K562 (cell line): ENCODE data around the gene PARK7. TPM values are rescaled to one million over a fixed set of nuclear protein-coding genes. Genes with fewer than 3 reads are reported as not detected.
A peak's percentile ranks its signal among the peaks of the same experiment; 100 is the strongest.

Experiments
- CREM ChIP-seq: IDR thresholded peaks from 2 replicates; pipeline ENCODE4 v1.6.1; 2014; ENCODE audit warnings: antibody characterized with exemption, low read depth
- KDM1A ChIP-seq, 2 experiments: fragments of 450-650 bp; IDR thresholded peaks; 2 replicates each; pipeline ENCODE4 v1.6.1; 2016; ENCODE audit warnings: mild to moderate bottlenecking in 2 of 2
- NFXL1 ChIP-seq: fragments of 450-650 bp; formaldehyde crosslinking; IDR thresholded peaks from 2 replicates; pipeline ENCODE4 v1.4.0; 2021; ENCODE audit warnings: mild to moderate bottlenecking
- NR2F6 ChIP-seq: fragments of 450-650 bp; formaldehyde crosslinking; IDR thresholded peaks from 2 replicates; pipeline ENCODE4 v1.4.0; 2020; ENCODE audit warnings: mild to moderate bottlenecking
- PRDM10 ChIP-seq: fragments of 450-650 bp; IDR thresholded peaks from 2 replicates; pipeline ENCODE4 v1.6.1; 2018; ENCODE audit not compliant: partially characterized antibody
- SIN3A ChIP-seq, 2 experiments: fragments of 150-350 bp in 1 of 2; IDR thresholded peaks; 2 replicates each; pipeline ENCODE4 v1.6.1; 2011 to 2016; ENCODE audit warnings: borderline replicate concordance in 2 of 2, low read depth in 2 of 2, low read length in 2 of 2, mild to moderate bottlenecking in 2 of 2, moderate library complexity in 2 of 2; ENCODE audit not compliant: control insufficient read depth in 1 of 2
- YY1 ChIP-seq, 3 experiments: IDR thresholded peaks; 2 replicates each; pipeline ENCODE4 v1.6.1; 2011; ENCODE audit warnings: low read length in 2 of 3, mild to moderate bottlenecking in 2 of 3, moderate library complexity in 2 of 3, borderline replicate concordance in 1 of 3, control low read depth in 1 of 3, low read depth in 1 of 3; ENCODE audit not compliant: insufficient read depth in 3 of 3, insufficient replicate concordance in 2 of 3, control insufficient read depth in 1 of 3, insufficient read length in 1 of 3; ENCODE audit errors: extremely low read depth in 1 of 3
- ZNF436 ChIP-seq: fragments of 250-450, 450-650 bp; sonication (Bioruptor Pico); formaldehyde crosslinking; IDR thresholded peaks from 2 replicates; pipeline ENCODE4 v1.7.0; 2020; ENCODE audit warnings: mild to moderate bottlenecking
- polyA plus RNA-seq, 8 experiments: library from polyadenylated mRNA; depleted of rRNA in 4 of 8; stranded (reverse) in 5 of 8; unstranded in 3 of 8; fragments of >200 nt; fragmentation: Nextera tagmentation in 2 of 8; fragmentation: Illumina TruSeq in 1 of 8; extraction: Ambion mirVana in 2 of 8; extraction: Trizol in 1 of 8; gene quantifications; 2 replicates each; pipeline versions ENCODE4 v1.2.1 to v1.2.3, GENCODE V29; 2011 to 2014; ENCODE audit warnings: inconsistent platforms in 1 of 8, missing spikeins in 1 of 8
- total RNA-seq, 7 experiments: library from RNA; depleted of rRNA in 6 of 7; stranded (reverse); fragments of >200 nt in 6 of 7; fragmentation: Illumina TruSeq in 2 of 7; extraction: Trizol in 2 of 7; gene quantifications; 2 replicates each; pipeline versions ENCODE4 v1.2.1 to v1.2.3, GENCODE V29; 2011 to 2021; ENCODE audit warnings: low replicate concordance in 1 of 7
- TF ChIP-seq, protein P1 (sequence below), 2 experiments: fragments of 150-350 bp in 1 of 2; IDR thresholded peaks; 2 replicates each; pipeline ENCODE4 v1.6.1; 2012 to 2016; ENCODE audit warnings: low read depth in 2 of 2, low read length in 2 of 2, mild to moderate bottlenecking in 1 of 2, moderate library complexity in 1 of 2
- TF ChIP-seq, protein P2 (sequence below): sonication (generic); formaldehyde crosslinking; IDR thresholded peaks from 2 replicates; pipeline ENCODE4 v1.8.0; 2023; ENCODE audit warnings: mild to moderate bottlenecking, missing genetic modification reagents

The PARK7 gene
- total and polyA plus RNA-seq, 9 of the 15 experiments (the other 6 are each of a cell fraction or from before 2014, with no cell fraction given) = 374 to 1,298 (median 484) TPM

- peak; percentile 33 for TF ChIP-seq PRDM10
- no peak for TF ChIP-seq NFXL1 (CRISPR knock-in tag)
- TF ChIP-seq, protein P1, sequence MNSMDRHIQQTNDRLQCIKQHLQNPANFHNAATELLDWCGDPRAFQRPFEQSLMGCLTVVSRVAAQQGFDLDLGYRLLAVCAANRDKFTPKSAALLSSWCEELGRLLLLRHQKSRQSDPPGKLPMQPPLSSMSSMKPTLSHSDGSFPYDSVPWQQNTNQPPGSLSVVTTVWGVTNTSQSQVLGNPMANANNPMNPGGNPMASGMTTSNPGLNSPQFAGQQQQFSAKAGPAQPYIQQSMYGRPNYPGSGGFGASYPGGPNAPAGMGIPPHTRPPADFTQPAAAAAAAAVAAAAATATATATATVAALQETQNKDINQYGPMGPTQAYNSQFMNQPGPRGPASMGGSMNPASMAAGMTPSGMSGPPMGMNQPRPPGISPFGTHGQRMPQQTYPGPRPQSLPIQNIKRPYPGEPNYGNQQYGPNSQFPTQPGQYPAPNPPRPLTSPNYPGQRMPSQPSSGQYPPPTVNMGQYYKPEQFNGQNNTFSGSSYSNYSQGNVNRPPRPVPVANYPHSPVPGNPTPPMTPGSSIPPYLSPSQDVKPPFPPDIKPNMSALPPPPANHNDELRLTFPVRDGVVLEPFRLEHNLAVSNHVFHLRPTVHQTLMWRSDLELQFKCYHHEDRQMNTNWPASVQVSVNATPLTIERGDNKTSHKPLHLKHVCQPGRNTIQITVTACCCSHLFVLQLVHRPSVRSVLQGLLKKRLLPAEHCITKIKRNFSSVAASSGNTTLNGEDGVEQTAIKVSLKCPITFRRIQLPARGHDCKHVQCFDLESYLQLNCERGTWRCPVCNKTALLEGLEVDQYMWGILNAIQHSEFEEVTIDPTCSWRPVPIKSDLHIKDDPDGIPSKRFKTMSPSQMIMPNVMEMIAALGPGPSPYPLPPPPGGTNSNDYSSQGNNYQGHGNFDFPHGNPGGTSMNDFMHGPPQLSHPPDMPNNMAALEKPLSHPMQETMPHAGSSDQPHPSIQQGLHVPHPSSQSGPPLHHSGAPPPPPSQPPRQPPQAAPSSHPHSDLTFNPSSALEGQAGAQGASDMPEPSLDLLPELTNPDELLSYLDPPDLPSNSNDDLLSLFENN (IDR thresholded peaks at IDR 0.05; ENCODE audit: low read depth in 2 of 2, low read length in 2 of 2) = no peak
- peak in 1 of 2 experiments; percentile 12; a peak in 1 of 4 replicates for TF ChIP-seq SIN3A (IDR thresholded peaks at IDR 0.05; ENCODE audit: borderline replicate concordance in 2 of 2, control insufficient read depth in 1 of 2, low read depth in 2 of 2, low read length in 2 of 2)
- TF ChIP-seq YY1 (IDR thresholded peaks at IDR 0.05; ENCODE audit: borderline replicate concordance in 1 of 3, control insufficient read depth in 1 of 3, extremely low read depth in 1 of 3, insufficient read depth in 3 of 3, insufficient read length in 1 of 3, insufficient replicate concordance in 2 of 3, low read depth in 1 of 3, low read length in 2 of 3) = peak in 1 of 3 experiments; percentile 20
- TF ChIP-seq ZNF436 = no peak
- TF ChIP-seq, protein P2, sequence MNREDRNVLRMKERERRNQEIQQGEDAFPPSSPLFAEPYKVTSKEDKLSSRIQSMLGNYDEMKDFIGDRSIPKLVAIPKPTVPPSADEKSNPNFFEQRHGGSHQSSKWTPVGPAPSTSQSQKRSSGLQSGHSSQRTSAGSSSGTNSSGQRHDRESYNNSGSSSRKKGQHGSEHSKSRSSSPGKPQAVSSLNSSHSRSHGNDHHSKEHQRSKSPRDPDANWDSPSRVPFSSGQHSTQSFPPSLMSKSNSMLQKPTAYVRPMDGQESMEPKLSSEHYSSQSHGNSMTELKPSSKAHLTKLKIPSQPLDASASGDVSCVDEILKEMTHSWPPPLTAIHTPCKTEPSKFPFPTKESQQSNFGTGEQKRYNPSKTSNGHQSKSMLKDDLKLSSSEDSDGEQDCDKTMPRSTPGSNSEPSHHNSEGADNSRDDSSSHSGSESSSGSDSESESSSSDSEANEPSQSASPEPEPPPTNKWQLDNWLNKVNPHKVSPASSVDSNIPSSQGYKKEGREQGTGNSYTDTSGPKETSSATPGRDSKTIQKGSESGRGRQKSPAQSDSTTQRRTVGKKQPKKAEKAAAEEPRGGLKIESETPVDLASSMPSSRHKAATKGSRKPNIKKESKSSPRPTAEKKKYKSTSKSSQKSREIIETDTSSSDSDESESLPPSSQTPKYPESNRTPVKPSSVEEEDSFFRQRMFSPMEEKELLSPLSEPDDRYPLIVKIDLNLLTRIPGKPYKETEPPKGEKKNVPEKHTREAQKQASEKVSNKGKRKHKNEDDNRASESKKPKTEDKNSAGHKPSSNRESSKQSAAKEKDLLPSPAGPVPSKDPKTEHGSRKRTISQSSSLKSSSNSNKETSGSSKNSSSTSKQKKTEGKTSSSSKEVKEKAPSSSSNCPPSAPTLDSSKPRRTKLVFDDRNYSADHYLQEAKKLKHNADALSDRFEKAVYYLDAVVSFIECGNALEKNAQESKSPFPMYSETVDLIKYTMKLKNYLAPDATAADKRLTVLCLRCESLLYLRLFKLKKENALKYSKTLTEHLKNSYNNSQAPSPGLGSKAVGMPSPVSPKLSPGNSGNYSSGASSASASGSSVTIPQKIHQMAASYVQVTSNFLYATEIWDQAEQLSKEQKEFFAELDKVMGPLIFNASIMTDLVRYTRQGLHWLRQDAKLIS (CRISPR knock-in tag) = peak; percentile 20; the same call in 1 of the 2 replicates
- no peak for TF ChIP-seq NR2F6
- peak; percentile 97 for TF ChIP-seq CREM
- TF ChIP-seq KDM1A (IDR thresholded peaks at IDR 0.05) = peak; percentile 61 to 69; a peak in 3 of 4 replicates
These were observed 7.5 kb upstream of the PARK7 start (continued) for GRCh38 chr1:7953850-7954609.
